ENCODE data around the gene GPAT3.

GPAT3 gene

DNA sequence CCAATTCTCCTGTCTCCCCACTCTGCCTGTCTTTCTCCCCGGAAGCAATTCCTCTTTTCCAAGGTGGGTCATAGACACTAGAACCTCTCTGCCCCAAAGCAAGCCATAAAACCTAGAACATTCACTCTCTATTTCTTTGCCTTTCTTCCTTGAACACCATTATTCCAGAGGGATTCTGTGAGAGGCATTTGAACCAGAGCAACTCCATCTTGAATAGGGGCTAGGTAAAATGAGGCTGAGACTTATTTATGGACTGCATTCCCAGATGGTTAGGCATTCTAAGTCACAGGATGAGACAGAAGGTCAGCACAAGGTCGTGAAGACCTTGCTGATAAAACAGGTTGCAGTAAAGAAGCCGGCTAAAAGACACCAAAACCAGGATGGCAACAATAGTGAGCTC lies 13.7 kb upstream of the GPAT3 start:
- in situ Hi-C loops (cut with MboI; ENCODE audit: low sequenced_read_pairs, unreplicated experiment) = no loop called here
- DNase-seq (ENCODE audit: low spot score) = no peak
- TF ChIP-seq, protein P1, sequence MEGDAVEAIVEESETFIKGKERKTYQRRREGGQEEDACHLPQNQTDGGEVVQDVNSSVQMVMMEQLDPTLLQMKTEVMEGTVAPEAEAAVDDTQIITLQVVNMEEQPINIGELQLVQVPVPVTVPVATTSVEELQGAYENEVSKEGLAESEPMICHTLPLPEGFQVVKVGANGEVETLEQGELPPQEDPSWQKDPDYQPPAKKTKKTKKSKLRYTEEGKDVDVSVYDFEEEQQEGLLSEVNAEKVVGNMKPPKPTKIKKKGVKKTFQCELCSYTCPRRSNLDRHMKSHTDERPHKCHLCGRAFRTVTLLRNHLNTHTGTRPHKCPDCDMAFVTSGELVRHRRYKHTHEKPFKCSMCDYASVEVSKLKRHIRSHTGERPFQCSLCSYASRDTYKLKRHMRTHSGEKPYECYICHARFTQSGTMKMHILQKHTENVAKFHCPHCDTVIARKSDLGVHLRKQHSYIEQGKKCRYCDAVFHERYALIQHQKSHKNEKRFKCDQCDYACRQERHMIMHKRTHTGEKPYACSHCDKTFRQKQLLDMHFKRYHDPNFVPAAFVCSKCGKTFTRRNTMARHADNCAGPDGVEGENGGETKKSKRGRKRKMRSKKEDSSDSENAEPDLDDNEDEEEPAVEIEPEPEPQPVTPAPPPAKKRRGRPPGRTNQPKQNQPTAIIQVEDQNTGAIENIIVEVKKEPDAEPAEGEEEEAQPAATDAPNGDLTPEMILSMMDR (IDR thresholded peaks at IDR 0.05; ENCODE audit: borderline replicate concordance, control extremely low read depth, extremely low read depth, insufficient read depth, missing control alignments) = no peak

GRCh38 chr4:83527671-83528070 lies 8.2 kb upstream of the GPAT3 start:
- DNase-seq (ENCODE audit: low spot score) = no peak
- in situ Hi-C loops (cut with MboI; ENCODE audit: low sequenced_read_pairs, unreplicated experiment) = no loop called here
- TF ChIP-seq, protein P1 (IDR thresholded peaks at IDR 0.05; ENCODE audit: borderline replicate concordance, control extremely low read depth, extremely low read depth, insufficient read depth, missing control alignments) = no peak

GRCh38 chr4:83536362-83537272 lies 709 bp downstream of the GPAT3 start:
- TF ChIP-seq, protein P1 (IDR thresholded peaks at IDR 0.05; ENCODE audit: borderline replicate concordance, control extremely low read depth, extremely low read depth, insufficient read depth, missing control alignments) = no peak
- in situ Hi-C loops (cut with MboI; ENCODE audit: low sequenced_read_pairs, unreplicated experiment) = no loop called here
- peak; percentile 33 for DNase-seq (ENCODE audit: low spot score)

GRCh38 chr4:83542225-83542624 lies 6.3 kb downstream of the GPAT3 start:
- in situ Hi-C loops (cut with MboI; ENCODE audit: low sequenced_read_pairs, unreplicated experiment) = no loop called here
- TF ChIP-seq, protein P1 (IDR thresholded peaks at IDR 0.05; ENCODE audit: borderline replicate concordance, control extremely low read depth, extremely low read depth, insufficient read depth, missing control alignments) = no peak

GRCh38 chr4:83546786-83547185 lies 10.9 kb downstream of the GPAT3 start:
- in situ Hi-C loops (cut with MboI; ENCODE audit: low sequenced_read_pairs, unreplicated experiment) = no loop called here
- no peak for DNase-seq (ENCODE audit: low spot score)
- TF ChIP-seq, protein P1 (IDR thresholded peaks at IDR 0.05; ENCODE audit: borderline replicate concordance, control extremely low read depth, extremely low read depth, insufficient read depth, missing control alignments) = no peak

More at GRCh38 chr4:83542225-83542624, 6.3 kb downstream of the GPAT3 start:
- DNase-seq (ENCODE audit: low spot score) = no peak

- TF ChIP-seq, protein P1 (IDR thresholded peaks at IDR 0.05; ENCODE audit: borderline replicate concordance, control extremely low read depth, extremely low read depth, insufficient read depth, missing control alignments) = no peak
- in situ Hi-C loops (cut with MboI; ENCODE audit: low sequenced_read_pairs, unreplicated experiment) = no loop called here
- peak; percentile 43 for DNase-seq (ENCODE audit: low spot score)
Measured at GRCh38 chr4:83548151-83548905, 12.4 kb downstream of the GPAT3 start.

Data from GM13976 (cell line).